GM12878 (cell line): Measurements from ENCODE around the gene ADCYAP1R1. TPM values are rescaled to one million over a fixed set of nuclear protein-coding genes. Genes with fewer than 3 reads are reported as not detected.

Source experiments
- ATAC-seq: fragments of 200-7000 bp; cut with Tn5 transposase; 3 replicates; pipeline ENCODE4 v1.9.1; 2020; ENCODE audit warnings: mild to moderate bottlenecking, moderate library complexity
- BruUV-seq: library from RNA; stranded (reverse); fragments of 400-500 nt; replicated peaks from 2 replicates; lab custom pipeline; 2021; lab: Mats Ljungman, UMichigan
- CTCF ChIA-PET: fragments of 300-600 bp; sonication (Branson Sonifier 250); formaldehyde crosslinking; extraction: SDS; loops from one replicate; lab custom pipeline; 2021; ENCODE audit warnings: inconsistent platforms; lab: Yijun Ruan, JAX
- POLR2A ChIA-PET: fragments of 350-600 bp; formaldehyde crosslinking; extraction: SDS; loops from one replicate; lab custom pipeline; 2021; ENCODE audit warnings: inconsistent platforms; lab: Charles Lee
- RAD21 ChIA-PET: fragments of 300-600 bp; sonication (Branson Sonifier 250); formaldehyde crosslinking; loops from one replicate; lab custom pipeline; 2023; ENCODE audit warnings: antibody characterized with exemption; ENCODE audit not compliant: unreplicated experiment; lab: Charles Lee
- SMC1A ChIA-PET: fragments of 300-600 bp; sonication (Branson Sonifier 250); formaldehyde crosslinking; loops from one replicate; lab custom pipeline; 2023; ENCODE audit not compliant: unreplicated experiment, uncharacterized antibody; lab: Charles Lee
- DNase-seq: peaks from one replicate; pipeline ENCODE4 v3.0.0-alpha.2; 2011; ENCODE audit warnings: low read depth, low spot score
- FAIRE-seq: peaks from 3 replicates; lab custom pipeline; 2011; peaks lifted over from hg19 to GRCh38; lab: Jason Lieb, UNC
- H2AFZ ChIP-seq: 2 replicates; pipeline ENCODE4 v1.6.0; 2011; ENCODE audit warnings: low read depth, low read length, control low read depth; ENCODE audit not compliant: control insufficient read depth
- H3K27ac ChIP-seq: 2 replicates; pipeline ENCODE4 v1.5.1; 2011; ENCODE audit warnings: control low read depth; ENCODE audit not compliant: control insufficient read depth, insufficient read depth
- H3K27me3 ChIP-seq, 2 experiments: replicated peaks in 1 of 2; 2 replicates each; pipeline versions ENCODE4 v1.6.0 to v1.6.1; 2011; ENCODE audit warnings: low read length in 1 of 2; ENCODE audit not compliant: control insufficient read depth in 2 of 2, insufficient read depth in 2 of 2
- H3K36me3 ChIP-seq, 2 experiments: 2 replicates each; pipeline ENCODE4 v1.5.1; 2011; ENCODE audit warnings: low read length in 1 of 2; ENCODE audit not compliant: control insufficient read depth in 2 of 2, insufficient read depth in 2 of 2
- H3K4me1 ChIP-seq: 2 replicates; pipeline ENCODE4 v1.6.1; 2011; ENCODE audit warnings: mild to moderate bottlenecking, low read length, moderate library complexity, mixed read lengths; ENCODE audit not compliant: control insufficient read depth, insufficient read depth
- H3K4me2 ChIP-seq: 2 replicates; pipeline ENCODE4 v1.6.0; 2011; ENCODE audit warnings: control low read depth; ENCODE audit not compliant: control insufficient read depth, insufficient read depth
- H3K4me3 ChIP-seq: fragments of 200-600 bp; sonication (generic); 2 replicates; pipeline ENCODE4 v1.5.1; 2016
- H3K79me2 ChIP-seq: 2 replicates; pipeline ENCODE4 v1.6.0; 2011; ENCODE audit warnings: low read length; ENCODE audit not compliant: control insufficient read depth, insufficient read depth
- H3K9ac ChIP-seq: 2 replicates; pipeline ENCODE4 v1.8.0; 2011; ENCODE audit warnings: low read length, control low read depth, mixed read lengths; ENCODE audit not compliant: control insufficient read depth, insufficient read depth
- H3K9me3 ChIP-seq: replicated peaks from 3 replicates; pipeline ENCODE4 v1.5.1; 2011; ENCODE audit warnings: mild to moderate bottlenecking, low read length; ENCODE audit not compliant: control insufficient read depth, insufficient read depth
- H4K20me1 ChIP-seq: 2 replicates; pipeline ENCODE4 v1.6.0; 2011; ENCODE audit not compliant: control insufficient read depth, insufficient read depth
- E2F8 ChIP-seq: fragments of 450-650 bp; IDR thresholded peaks from 2 replicates; pipeline ENCODE4 v1.6.1; 2018; ENCODE audit warnings: mild to moderate bottlenecking, low read depth, moderate library complexity; ENCODE audit not compliant: partially characterized antibody
- EGR1 ChIP-seq, 2 experiments: IDR thresholded peaks; 1 replicate in 1 of 2; 2 replicates in 1 of 2; pipeline ENCODE4 v1.6.1; 2011 to 2012; ENCODE audit warnings: low read depth in 2 of 2, low read length in 2 of 2, borderline replicate concordance in 1 of 2, mild to moderate bottlenecking in 1 of 2, moderate library complexity in 1 of 2
- FOXM1 ChIP-seq: IDR thresholded peaks from 2 replicates; pipeline ENCODE4 v1.6.1; 2012; ENCODE audit warnings: low read depth, mild to moderate bottlenecking, inconsistent platforms, low read length, moderate library complexity
- NR2C2 ChIP-seq: IDR thresholded peaks from 2 replicates; pipeline ENCODE4 v1.6.1; 2011; ENCODE audit warnings: borderline replicate concordance, low read depth; ENCODE audit not compliant: control insufficient read depth, insufficient read length
- RB1 ChIP-seq: fragments of 450-650 bp; formaldehyde crosslinking; IDR thresholded peaks from 2 replicates; pipeline ENCODE4 v1.6.1; 2017; ENCODE audit warnings: mild to moderate bottlenecking, borderline replicate concordance
- SP1 ChIP-seq: IDR thresholded peaks from one replicate; pipeline ENCODE4 v1.6.1; 2011; ENCODE audit warnings: low read depth, low read length
- SRF ChIP-seq, 2 experiments: IDR thresholded peaks; 2 replicates each; pipeline ENCODE4 v1.6.1; 2011; ENCODE audit warnings: low read depth in 2 of 2, low read length in 2 of 2, mild to moderate bottlenecking in 1 of 2, moderate library complexity in 1 of 2
- STAT3 ChIP-seq: IDR thresholded peaks from 2 replicates; pipeline ENCODE4 v1.6.1; 2011; ENCODE audit warnings: low read depth, low read length, improper control_type of control experiment
- WGBS: methylation state at CpG from one replicate; pipeline ENCODE4 v1.1.6; 2016; ENCODE audit warnings: low lambda C conversion rate; ENCODE audit not compliant: insufficient replicate concordance, insufficient coverage; ENCODE audit errors: missing lambda C conversion rate; 5-methylcytosine and 5-hydroxymethylcytosine counted together
- in situ Hi-C: fragments of 300-500 bp; cut with MboI; formaldehyde crosslinking; loops from 9 replicates; pipeline ENCODE4 v1.14.3; 2018; ENCODE audit warnings: mixed read lengths
- intact Hi-C: fragments of 100-400 bp; cut with micrococcal nuclease; formaldehyde crosslinking; loops from one replicate; pipeline ENCODE4 v1.14.2; 2022; ENCODE audit not compliant: unreplicated experiment
- polyA plus RNA-seq, 11 experiments: library from polyadenylated mRNA; depleted of rRNA in 4 of 11; unstranded in 6 of 11; stranded (reverse) in 5 of 11; fragments of >200 nt; fragmentation: Nextera tagmentation in 4 of 11; fragmentation: Illumina TruSeq in 1 of 11; extraction: Ambion mirVana in 4 of 11; extraction: Trizol in 1 of 11; gene quantifications; 1 replicate in 1 of 11; 2 replicates in 10 of 11; pipeline versions ENCODE4 v1.2.1 to v1.2.3, GENCODE V29; 2011 to 2016; ENCODE audit warnings: inconsistent platforms in 2 of 11, missing spikeins in 2 of 11, low read depth in 1 of 11
- total RNA-seq, 4 experiments: library from RNA; depleted of rRNA in 3 of 4; stranded (reverse); fragments of >200 nt in 3 of 4; fragmentation: Illumina TruSeq in 1 of 4; extraction: Trizol in 1 of 4; gene quantifications; 2 replicates each; pipeline versions ENCODE4 v1.2.1 to v1.2.3, GENCODE V29; 2013 to 2021
- TF ChIP-seq, protein P1 (sequence below): fragments of 450-650 bp; IDR thresholded peaks from 2 replicates; pipeline ENCODE4 v1.6.1; 2017; ENCODE audit warnings: mild to moderate bottlenecking, moderate library complexity
- TF ChIP-seq, protein P2 (sequence below): fragments of 450-650 bp; IDR thresholded peaks from 2 replicates; pipeline ENCODE4 v1.6.1; 2016; ENCODE audit warnings: mild to moderate bottlenecking, moderate library complexity, borderline replicate concordance

ADCYAP1R1 gene
- total and polyA plus RNA-seq, 10 of the 15 experiments (the other 5 are each of a cell fraction or from before 2014, with no cell fraction given), result not detected

- Histone ChIP-seq H2AFZ (no peak overlapping the region), H3K27me3 (no peaks in the 10 kb centered on the region; a peak in 1 of 4 replicates), H3K4me3 (no peak overlapping the region), H3K9ac (no peak overlapping the region), H3K36me3 (no peaks in the 10 kb centered on the region), H4K20me1 (no peaks in the 10 kb centered on the region), H3K4me2 (no peak overlapping the region), H3K79me2 (no peaks in the 10 kb centered on the region), H3K27ac (no peak overlapping the region), H3K4me1 (no peaks in the 10 kb centered on the region), H3K9me3 (no peaks in the 10 kb centered on the region)
- WGBS, result 36% methylated on average over 19 of the region's 20 CpGs
- no TSS peak for BruUV-seq
- DNase-seq (no peak), ATAC-seq (no peak), FAIRE-seq (no peak)
- ChIA-PET POLR2A (no interaction called here), CTCF (interaction anchor here (1.1 to 1.7 kb wide), 2 partner anchors 22 to 35 kb away, joined by 4 to 5 read pairs; no protein-coding TSS in a partner anchor), SMC1A (no interaction called here), RAD21 (no interaction called here)
- in situ Hi-C loops, result no loop called here
- intact Hi-C loops, result no loop called here
- TF ChIP-seq SRF (IDR thresholded peaks at IDR 0.05; ENCODE audit: low read depth in 2 of 2, low read length in 2 of 2), result no peak
- TF ChIP-seq, protein P1, sequence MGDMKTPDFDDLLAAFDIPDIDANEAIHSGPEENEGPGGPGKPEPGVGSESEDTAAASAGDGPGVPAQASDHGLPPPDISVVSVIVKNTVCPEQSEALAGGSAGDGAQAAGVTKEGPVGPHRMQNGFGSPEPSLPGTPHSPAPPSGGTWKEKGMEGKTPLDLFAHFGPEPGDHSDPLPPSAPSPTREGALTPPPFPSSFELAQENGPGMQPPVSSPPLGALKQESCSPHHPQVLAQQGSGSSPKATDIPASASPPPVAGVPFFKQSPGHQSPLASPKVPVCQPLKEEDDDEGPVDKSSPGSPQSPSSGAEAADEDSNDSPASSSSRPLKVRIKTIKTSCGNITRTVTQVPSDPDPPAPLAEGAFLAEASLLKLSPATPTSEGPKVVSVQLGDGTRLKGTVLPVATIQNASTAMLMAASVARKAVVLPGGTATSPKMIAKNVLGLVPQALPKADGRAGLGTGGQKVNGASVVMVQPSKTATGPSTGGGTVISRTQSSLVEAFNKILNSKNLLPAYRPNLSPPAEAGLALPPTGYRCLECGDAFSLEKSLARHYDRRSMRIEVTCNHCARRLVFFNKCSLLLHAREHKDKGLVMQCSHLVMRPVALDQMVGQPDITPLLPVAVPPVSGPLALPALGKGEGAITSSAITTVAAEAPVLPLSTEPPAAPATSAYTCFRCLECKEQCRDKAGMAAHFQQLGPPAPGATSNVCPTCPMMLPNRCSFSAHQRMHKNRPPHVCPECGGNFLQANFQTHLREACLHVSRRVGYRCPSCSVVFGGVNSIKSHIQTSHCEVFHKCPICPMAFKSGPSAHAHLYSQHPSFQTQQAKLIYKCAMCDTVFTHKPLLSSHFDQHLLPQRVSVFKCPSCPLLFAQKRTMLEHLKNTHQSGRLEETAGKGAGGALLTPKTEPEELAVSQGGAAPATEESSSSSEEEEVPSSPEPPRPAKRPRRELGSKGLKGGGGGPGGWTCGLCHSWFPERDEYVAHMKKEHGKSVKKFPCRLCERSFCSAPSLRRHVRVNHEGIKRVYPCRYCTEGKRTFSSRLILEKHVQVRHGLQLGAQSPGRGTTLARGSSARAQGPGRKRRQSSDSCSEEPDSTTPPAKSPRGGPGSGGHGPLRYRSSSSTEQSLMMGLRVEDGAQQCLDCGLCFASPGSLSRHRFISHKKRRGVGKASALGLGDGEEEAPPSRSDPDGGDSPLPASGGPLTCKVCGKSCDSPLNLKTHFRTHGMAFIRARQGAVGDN, result no peak
- no peak for TF ChIP-seq SP1
- TF ChIP-seq E2F8, result no peak
- no peak for TF ChIP-seq STAT3
- TF ChIP-seq, protein P2, sequence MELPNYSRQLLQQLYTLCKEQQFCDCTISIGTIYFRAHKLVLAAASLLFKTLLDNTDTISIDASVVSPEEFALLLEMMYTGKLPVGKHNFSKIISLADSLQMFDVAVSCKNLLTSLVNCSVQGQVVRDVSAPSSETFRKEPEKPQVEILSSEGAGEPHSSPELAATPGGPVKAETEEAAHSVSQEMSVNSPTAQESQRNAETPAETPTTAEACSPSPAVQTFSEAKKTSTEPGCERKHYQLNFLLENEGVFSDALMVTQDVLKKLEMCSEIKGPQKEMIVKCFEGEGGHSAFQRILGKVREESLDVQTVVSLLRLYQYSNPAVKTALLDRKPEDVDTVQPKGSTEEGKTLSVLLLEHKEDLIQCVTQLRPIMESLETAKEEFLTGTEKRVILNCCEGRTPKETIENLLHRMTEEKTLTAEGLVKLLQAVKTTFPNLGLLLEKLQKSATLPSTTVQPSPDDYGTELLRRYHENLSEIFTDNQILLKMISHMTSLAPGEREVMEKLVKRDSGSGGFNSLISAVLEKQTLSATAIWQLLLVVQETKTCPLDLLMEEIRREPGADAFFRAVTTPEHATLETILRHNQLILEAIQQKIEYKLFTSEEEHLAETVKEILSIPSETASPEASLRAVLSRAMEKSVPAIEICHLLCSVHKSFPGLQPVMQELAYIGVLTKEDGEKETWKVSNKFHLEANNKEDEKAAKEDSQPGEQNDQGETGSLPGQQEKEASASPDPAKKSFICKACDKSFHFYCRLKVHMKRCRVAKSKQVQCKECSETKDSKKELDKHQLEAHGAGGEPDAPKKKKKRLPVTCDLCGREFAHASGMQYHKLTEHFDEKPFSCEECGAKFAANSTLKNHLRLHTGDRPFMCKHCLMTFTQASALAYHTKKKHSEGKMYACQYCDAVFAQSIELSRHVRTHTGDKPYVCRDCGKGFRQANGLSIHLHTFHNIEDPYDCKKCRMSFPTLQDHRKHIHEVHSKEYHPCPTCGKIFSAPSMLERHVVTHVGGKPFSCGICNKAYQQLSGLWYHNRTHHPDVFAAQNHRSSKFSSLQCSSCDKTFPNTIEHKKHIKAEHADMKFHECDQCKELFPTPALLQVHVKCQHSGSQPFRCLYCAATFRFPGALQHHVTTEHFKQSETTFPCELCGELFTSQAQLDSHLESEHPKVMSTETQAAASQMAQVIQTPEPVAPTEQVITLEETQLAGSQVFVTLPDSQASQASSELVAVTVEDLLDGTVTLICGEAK, result no peak
- no peak for TF ChIP-seq FOXM1
- no peak for TF ChIP-seq RB1
- TF ChIP-seq EGR1 (IDR thresholded peaks at IDR 0.05; ENCODE audit: borderline replicate concordance in 1 of 2, low read depth in 2 of 2, low read length in 2 of 2), result no peak
- TF ChIP-seq NR2C2, result no peak
Observed at GRCh38 chr7:31099451-31100444, 47.6 kb downstream of the ADCYAP1R1 start.
